K562 (cell line): ENCODE data around the gene PAQR8. TPM values are rescaled to one million over a fixed set of nuclear protein-coding genes. Genes with fewer than 3 reads are reported as not detected.

Source experiments
- ARID1B ChIP-seq: fragments of 450-650 bp; IDR thresholded peaks from 2 replicates; pipeline ENCODE4 v1.6.1; 2016; ENCODE audit warnings: antibody characterized with exemption, mild to moderate bottlenecking, inconsistent platforms
- CXXC5 ChIP-seq: fragments of 250-450 bp; sonication (Bioruptor Pico); IDR thresholded peaks from 2 replicates; pipeline ENCODE4 v1.8.0; 2022; ENCODE audit warnings: inconsistent platforms, mild to moderate bottlenecking, moderate library complexity
- FOXJ2 ChIP-seq: fragments of 200-800 bp; sonication (Bioruptor generic); IDR thresholded peaks from 2 replicates; pipeline ENCODE4 v1.6.1; 2016; ENCODE audit warnings: missing genetic modification characterization, missing compliant biosample characterization
- KDM2B ChIP-seq: fragments of 250-450 bp; sonication (Bioruptor Pico); IDR thresholded peaks from 2 replicates; pipeline ENCODE4 v1.8.0; 2021; ENCODE audit warnings: mild to moderate bottlenecking, moderate library complexity
- L3MBTL2 ChIP-seq: fragments of 450-650 bp; IDR thresholded peaks from 2 replicates; pipeline ENCODE4 v1.6.1; 2016; ENCODE audit warnings: mild to moderate bottlenecking, moderate library complexity
- MYC ChIP-seq, 2 experiments: fragments of 250-450 bp in 1 of 2; sonication (Bioruptor Pico) in 1 of 2; IDR thresholded peaks; 2 replicates each; pipeline versions ENCODE4 v1.5.1 to v1.6.1; 2012 to 2021; ENCODE audit warnings: low read depth in 2 of 2, borderline replicate concordance in 1 of 2, improper control_type of control experiment in 1 of 2, low read length in 1 of 2, mild to moderate bottlenecking in 1 of 2, moderate library complexity in 1 of 2
- POLR2A ChIP-seq: fragments of 450-650 bp; conservative IDR thresholded peaks from 2 replicates; pipeline ENCODE4 v1.6.1; 2016
- POLR2G ChIP-seq: fragments of 200-400 bp; formaldehyde crosslinking; IDR thresholded peaks from 2 replicates; pipeline ENCODE4 v1.6.1; 2017; ENCODE audit warnings: low read depth, mild to moderate bottlenecking, antibody characterized with exemption, low read length, moderate library complexity
- REST ChIP-seq, 2 experiments: fragments of 450-650 bp; formaldehyde crosslinking in 1 of 2; IDR thresholded peaks; 2 replicates each; pipeline versions ENCODE4 v1.4.0 to v1.6.1; 2014 to 2020; ENCODE audit warnings: mild to moderate bottlenecking in 2 of 2, borderline replicate concordance in 1 of 2, low read depth in 1 of 2
- SUPT5H ChIP-seq: fragments of 450-650 bp; IDR thresholded peaks from 2 replicates; pipeline ENCODE4 v1.6.1; 2016
- ZFPM2 ChIP-seq: fragments of 250-450 bp; sonication (Bioruptor Pico); IDR thresholded peaks from 2 replicates; pipeline ENCODE4 v1.5.1; 2022; ENCODE audit warnings: mild to moderate bottlenecking
- ZFX ChIP-seq: sonication (generic); formaldehyde crosslinking; IDR thresholded peaks from 2 replicates; pipeline ENCODE4 v1.8.0; 2022; ENCODE audit warnings: mild to moderate bottlenecking, missing genetic modification reagents, moderate library complexity
- ZHX1 ChIP-seq: fragments of 150-350 bp; conservative IDR thresholded peaks from 2 replicates; pipeline ENCODE4 v1.6.1; 2014; ENCODE audit warnings: low read length
- ZNF354B ChIP-seq: fragments of 250-450 bp; sonication (Bioruptor Pico); IDR thresholded peaks from 2 replicates; pipeline ENCODE4 v1.4.0; 2020
- polyA plus RNA-seq, 8 experiments: library from polyadenylated mRNA; depleted of rRNA in 4 of 8; stranded (reverse) in 5 of 8; unstranded in 3 of 8; fragments of >200 nt; fragmentation: Nextera tagmentation in 2 of 8; fragmentation: Illumina TruSeq in 1 of 8; extraction: Ambion mirVana in 2 of 8; extraction: Trizol in 1 of 8; gene quantifications; 2 replicates each; pipeline versions ENCODE4 v1.2.1 to v1.2.3, GENCODE V29; 2011 to 2014; ENCODE audit warnings: inconsistent platforms in 1 of 8, missing spikeins in 1 of 8
- total RNA-seq, 7 experiments: library from RNA; depleted of rRNA in 6 of 7; stranded (reverse); fragments of >200 nt in 6 of 7; fragmentation: Illumina TruSeq in 2 of 7; extraction: Trizol in 2 of 7; gene quantifications; 2 replicates each; pipeline versions ENCODE4 v1.2.1 to v1.2.3, GENCODE V29; 2011 to 2021; ENCODE audit warnings: low replicate concordance in 1 of 7
- TF ChIP-seq, protein P1 (sequence below): fragments of 250-450 bp; sonication (Bioruptor Pico); IDR thresholded peaks from 2 replicates; pipeline ENCODE4 v1.8.0; 2021; ENCODE audit warnings: mild to moderate bottlenecking, moderate library complexity

PAQR8 gene
- total and polyA plus RNA-seq, 9 of the 15 experiments (the other 6 are each of a cell fraction or from before 2014, with no cell fraction given) = 1.4 to 10.2 (median 3.5) TPM

DNA sequence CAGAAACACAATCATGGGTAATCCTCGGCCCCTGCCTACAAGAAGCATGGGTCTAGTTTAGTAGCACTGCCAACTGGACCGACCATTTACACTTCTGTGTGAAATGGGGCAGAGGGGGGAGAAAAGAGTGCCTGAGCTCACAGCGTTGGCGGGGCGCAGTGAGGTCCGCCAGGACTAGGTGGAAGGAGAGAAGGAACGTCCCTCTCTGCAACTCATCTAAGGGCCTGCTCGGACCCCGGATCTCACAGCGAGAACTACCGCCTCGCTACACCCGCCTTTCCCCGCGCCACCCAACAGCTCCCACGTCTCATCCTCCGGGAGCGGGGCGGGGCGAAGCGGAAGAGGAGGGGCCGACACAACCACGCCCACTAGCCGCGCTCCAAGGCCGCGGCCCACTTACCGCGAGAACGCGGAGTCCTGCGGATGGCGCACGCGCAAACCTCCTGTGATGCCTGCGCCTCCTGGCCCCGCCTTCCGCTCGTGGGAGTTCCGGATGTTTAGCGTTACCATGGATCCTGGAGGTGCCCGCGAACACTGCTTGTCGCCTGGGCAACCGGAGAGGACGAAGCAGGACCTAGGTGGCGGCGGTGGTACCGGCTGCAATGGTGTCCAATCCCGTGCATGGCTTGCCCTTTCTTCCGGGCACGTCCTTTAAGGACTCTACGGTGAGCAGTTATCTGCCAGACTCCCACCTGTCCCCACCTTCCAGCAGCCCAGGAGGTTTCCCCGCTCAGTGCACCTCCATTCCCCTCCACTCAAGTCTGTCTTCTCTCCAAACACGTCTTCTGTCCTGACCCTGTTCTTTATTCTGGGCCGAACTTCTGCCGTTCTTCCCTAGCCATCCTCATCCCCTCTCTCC lies 58.1 kb downstream of the PAQR8 start, which contains the start of gene EFHC1 (continued):
- TF ChIP-seq ZHX1 (peak; percentile 92; the same call in 1 of the 2 replicates), ARID1B (peak; percentile 45; the same call in 1 of the 2 replicates), MYC (IDR thresholded peaks at IDR 0.05; ENCODE audit: low read depth, low read length) (peak; percentile 36), MYC (CRISPR knock-in tag; IDR thresholded peaks at IDR 0.05; ENCODE audit: borderline replicate concordance, low read depth) (no peak), REST (IDR thresholded peaks at IDR 0.05; ENCODE audit: borderline replicate concordance) (no peak), REST (CRISPR knock-in tag; IDR thresholded peaks at IDR 0.05; ENCODE audit: low read depth) (0 out of 2 replicates have a peak, but pooled peaks have one; percentile 18), ZFPM2 (CRISPR knock-in tag) (no peak), KDM2B (CRISPR knock-in tag) (peak; percentile 57; the same call in 1 of the 2 replicates), ZNF354B (no peak), FOXJ2 (tag) (peak; percentile 99), L3MBTL2 (peak; percentile 48), ZFX (CRISPR knock-in tag) (peak; percentile 65), POLR2G (peak; percentile 96), POLR2A (peak; percentile 93), CXXC5 (CRISPR knock-in tag) (peak; percentile 73), SUPT5H (peak; percentile 91)
- TF ChIP-seq, protein P1, sequence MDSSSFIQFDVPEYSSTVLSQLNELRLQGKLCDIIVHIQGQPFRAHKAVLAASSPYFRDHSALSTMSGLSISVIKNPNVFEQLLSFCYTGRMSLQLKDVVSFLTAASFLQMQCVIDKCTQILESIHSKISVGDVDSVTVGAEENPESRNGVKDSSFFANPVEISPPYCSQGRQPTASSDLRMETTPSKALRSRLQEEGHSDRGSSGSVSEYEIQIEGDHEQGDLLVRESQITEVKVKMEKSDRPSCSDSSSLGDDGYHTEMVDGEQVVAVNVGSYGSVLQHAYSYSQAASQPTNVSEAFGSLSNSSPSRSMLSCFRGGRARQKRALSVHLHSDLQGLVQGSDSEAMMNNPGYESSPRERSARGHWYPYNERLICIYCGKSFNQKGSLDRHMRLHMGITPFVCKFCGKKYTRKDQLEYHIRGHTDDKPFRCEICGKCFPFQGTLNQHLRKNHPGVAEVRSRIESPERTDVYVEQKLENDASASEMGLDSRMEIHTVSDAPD (CRISPR knock-in tag) = no peak
